ENCODE results near the gene SNX20. TPM values are rescaled to one million over a fixed set of nuclear protein-coding genes. Genes with fewer than 3 reads are reported as not detected.

SNX20 gene
- total and polyA plus RNA-seq, 10 of the 15 experiments (the other 5 are each of a cell fraction or from before 2014, with no cell fraction given), result 4.6 to 30.8 (median 21.9) TPM

GRCh38 chr16:50688083-50688482, 7.0 kb upstream of the SNX20 start:
- RAD21 ChIA-PET (ENCODE audit: unreplicated experiment), result interaction anchor here (8.0 kb wide), 1 partner anchor 10 kb away, joined by 121 read pairs; no protein-coding TSS in a partner anchor
- no TSS peak for BruUV-seq (replicated peaks)

DNA sequence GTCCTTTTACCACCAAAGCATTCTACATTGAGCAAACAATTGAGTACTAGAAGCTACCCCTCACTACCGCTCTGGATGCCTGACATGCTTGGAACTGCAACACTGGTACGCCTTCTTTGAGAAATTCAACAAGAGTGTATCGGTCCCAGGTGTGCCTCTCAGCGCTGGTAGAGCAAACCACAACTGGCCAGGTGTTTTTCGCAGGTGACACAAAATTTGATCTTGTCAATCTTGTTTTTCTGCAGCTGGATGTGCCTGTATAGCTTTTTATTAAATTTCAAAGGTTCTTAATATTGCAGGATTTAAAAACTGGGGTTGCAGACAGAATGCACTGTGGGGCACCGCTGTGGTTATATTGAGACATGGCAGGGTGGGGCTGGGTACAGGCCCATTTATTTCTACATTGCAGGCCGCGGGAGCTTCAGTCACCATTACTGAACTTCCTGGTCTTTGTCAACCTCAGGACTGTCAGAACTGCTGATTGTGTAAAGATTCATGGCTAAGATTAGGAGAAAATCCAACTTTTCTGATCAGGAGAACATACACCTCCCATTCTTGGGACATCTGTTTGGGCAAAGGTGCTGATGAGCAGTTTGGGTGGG, 4.5 kb upstream of the SNX20 start:
- ChIA-PET CTCF (interaction anchor here (0.6 to 13.2 kb wide), 9 partner anchors 11 to 534 kb away, joined by 3 to 257 read pairs (median 9); partner anchors contain the start of gene CYLD), POLR2A (interaction anchor here (0.6 to 8.0 kb wide), 6 partner anchors 11 to 372 kb away, joined by 3 to 116 read pairs (median 15); partner anchors contain the start of gene CYLD), SMC1A (ENCODE audit: uncharacterized antibody, unreplicated experiment) (interaction anchor here (1.4 to 24.8 kb wide), 5 partner anchors 12 to 65 kb away, joined by 3 to 600 read pairs (median 112); partner anchors contain the start of genes CYLD and NOD2), RAD21 (ENCODE audit: unreplicated experiment) (interaction anchor here (0.6 to 29.0 kb wide), 8 partner anchors 8 to 531 kb away, joined by 3 to 578 read pairs (median 3); partner anchors contain the start of gene CYLD)
- in situ Hi-C loops (cut with MboI) (no loop called here), intact Hi-C loops (cut with micrococcal nuclease; ENCODE audit: unreplicated experiment) (no loop called here)
- H4K20me1 ChIP-seq (ENCODE audit: control insufficient read depth, insufficient read depth), result no peaks in the 10 kb centered on the region
- DNase-seq (ENCODE audit: low read depth, low spot score) (no peak), FAIRE-seq (no peak), ATAC-seq (no peak)
- no peaks in the 10 kb centered on the region for H3K36me3 ChIP-seq (ENCODE audit: control insufficient read depth in 2 of 2, insufficient read depth in 2 of 2, low read length in 1 of 2)
- peak overlapping the region; percentile 73 for H2AFZ ChIP-seq (ENCODE audit: control insufficient read depth, low read depth, low read length)
- no peak overlapping the region for H3K4me3 ChIP-seq
- no TSS peak for BruUV-seq (replicated peaks)
- H3K9me3 ChIP-seq (replicated peaks; ENCODE audit: control insufficient read depth, insufficient read depth, low read length), result no peaks in the 10 kb centered on the region
- peaks cover 58% of the 10 kb centered on the region for H3K4me1 ChIP-seq (ENCODE audit: control insufficient read depth, insufficient read depth, low read length)
- no peaks in the 10 kb centered on the region for H3K27me3 ChIP-seq (replicated peaks in 1 of 2; ENCODE audit: control insufficient read depth in 2 of 2, insufficient read depth in 2 of 2, low read length in 1 of 2)
- 9% methylated on average over 8 of the region's 8 CpGs for WGBS (ENCODE audit: insufficient coverage, insufficient replicate concordance, low lambda C conversion rate, missing lambda C conversion rate)
- H3K79me2 ChIP-seq (ENCODE audit: control insufficient read depth, insufficient read depth, low read length), result peaks cover 14% of the 10 kb centered on the region
- H3K9ac ChIP-seq (ENCODE audit: control insufficient read depth, insufficient read depth, low read length), result no peak overlapping the region
- H3K27ac ChIP-seq (ENCODE audit: control insufficient read depth, insufficient read depth), result peak overlapping the region; percentile 86
- peak overlapping the region; percentile 69 for H3K4me2 ChIP-seq (ENCODE audit: control insufficient read depth, insufficient read depth)
- TF ChIP-seq WRNIP1 (IDR thresholded peaks at IDR 0.05; ENCODE audit: borderline replicate concordance, low read depth, low read length) (no peak), RUNX3 (IDR thresholded peaks at IDR 0.05; ENCODE audit: low read length) (peak; percentile 47; the same call in 1 of the 2 replicates), YY1 (IDR thresholded peaks at IDR 0.05; ENCODE audit: low read depth, low read length) (no peak), KLF5 (IDR thresholded peaks at IDR 0.05; ENCODE audit: partially characterized antibody) (no peak), EZH2 (IDR thresholded peaks at IDR 0.05; ENCODE audit: borderline replicate concordance, control insufficient read depth, low read depth, low read length) (no peak), TCF12 (IDR thresholded peaks at IDR 0.05; ENCODE audit: low read depth, low read length) (peak; percentile 52; the same call in 1 of the 2 replicates)
- TF ChIP-seq, protein P1, sequence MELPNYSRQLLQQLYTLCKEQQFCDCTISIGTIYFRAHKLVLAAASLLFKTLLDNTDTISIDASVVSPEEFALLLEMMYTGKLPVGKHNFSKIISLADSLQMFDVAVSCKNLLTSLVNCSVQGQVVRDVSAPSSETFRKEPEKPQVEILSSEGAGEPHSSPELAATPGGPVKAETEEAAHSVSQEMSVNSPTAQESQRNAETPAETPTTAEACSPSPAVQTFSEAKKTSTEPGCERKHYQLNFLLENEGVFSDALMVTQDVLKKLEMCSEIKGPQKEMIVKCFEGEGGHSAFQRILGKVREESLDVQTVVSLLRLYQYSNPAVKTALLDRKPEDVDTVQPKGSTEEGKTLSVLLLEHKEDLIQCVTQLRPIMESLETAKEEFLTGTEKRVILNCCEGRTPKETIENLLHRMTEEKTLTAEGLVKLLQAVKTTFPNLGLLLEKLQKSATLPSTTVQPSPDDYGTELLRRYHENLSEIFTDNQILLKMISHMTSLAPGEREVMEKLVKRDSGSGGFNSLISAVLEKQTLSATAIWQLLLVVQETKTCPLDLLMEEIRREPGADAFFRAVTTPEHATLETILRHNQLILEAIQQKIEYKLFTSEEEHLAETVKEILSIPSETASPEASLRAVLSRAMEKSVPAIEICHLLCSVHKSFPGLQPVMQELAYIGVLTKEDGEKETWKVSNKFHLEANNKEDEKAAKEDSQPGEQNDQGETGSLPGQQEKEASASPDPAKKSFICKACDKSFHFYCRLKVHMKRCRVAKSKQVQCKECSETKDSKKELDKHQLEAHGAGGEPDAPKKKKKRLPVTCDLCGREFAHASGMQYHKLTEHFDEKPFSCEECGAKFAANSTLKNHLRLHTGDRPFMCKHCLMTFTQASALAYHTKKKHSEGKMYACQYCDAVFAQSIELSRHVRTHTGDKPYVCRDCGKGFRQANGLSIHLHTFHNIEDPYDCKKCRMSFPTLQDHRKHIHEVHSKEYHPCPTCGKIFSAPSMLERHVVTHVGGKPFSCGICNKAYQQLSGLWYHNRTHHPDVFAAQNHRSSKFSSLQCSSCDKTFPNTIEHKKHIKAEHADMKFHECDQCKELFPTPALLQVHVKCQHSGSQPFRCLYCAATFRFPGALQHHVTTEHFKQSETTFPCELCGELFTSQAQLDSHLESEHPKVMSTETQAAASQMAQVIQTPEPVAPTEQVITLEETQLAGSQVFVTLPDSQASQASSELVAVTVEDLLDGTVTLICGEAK (IDR thresholded peaks at IDR 0.05; ENCODE audit: borderline replicate concordance), result no peak
- TF ChIP-seq, protein P2, sequence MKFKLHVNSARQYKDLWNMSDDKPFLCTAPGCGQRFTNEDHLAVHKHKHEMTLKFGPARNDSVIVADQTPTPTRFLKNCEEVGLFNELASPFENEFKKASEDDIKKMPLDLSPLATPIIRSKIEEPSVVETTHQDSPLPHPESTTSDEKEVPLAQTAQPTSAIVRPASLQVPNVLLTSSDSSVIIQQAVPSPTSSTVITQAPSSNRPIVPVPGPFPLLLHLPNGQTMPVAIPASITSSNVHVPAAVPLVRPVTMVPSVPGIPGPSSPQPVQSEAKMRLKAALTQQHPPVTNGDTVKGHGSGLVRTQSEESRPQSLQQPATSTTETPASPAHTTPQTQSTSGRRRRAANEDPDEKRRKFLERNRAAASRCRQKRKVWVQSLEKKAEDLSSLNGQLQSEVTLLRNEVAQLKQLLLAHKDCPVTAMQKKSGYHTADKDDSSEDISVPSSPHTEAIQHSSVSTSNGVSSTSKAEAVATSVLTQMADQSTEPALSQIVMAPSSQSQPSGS (IDR thresholded peaks at IDR 0.05; ENCODE audit: low read length), result 0 out of 2 replicates have a peak, but pooled peaks have one; percentile 6

More at GRCh38 chr16:50688083-50688482, 7.0 kb upstream of the SNX20 start:
- no peaks in the 10 kb centered on the region for H3K36me3 ChIP-seq (ENCODE audit: control insufficient read depth in 2 of 2, insufficient read depth in 2 of 2, low read length in 1 of 2)
- DNase-seq (ENCODE audit: low read depth, low spot score), result no peak
- no peak overlapping the region for H3K4me3 ChIP-seq
- no peak overlapping the region for H2AFZ ChIP-seq (ENCODE audit: control insufficient read depth, low read depth, low read length)
- intact Hi-C loops (cut with micrococcal nuclease; ENCODE audit: unreplicated experiment), result no loop called here
- ATAC-seq, result no peak
- no peaks in the 10 kb centered on the region for H3K27me3 ChIP-seq (replicated peaks in 1 of 2; ENCODE audit: control insufficient read depth in 2 of 2, insufficient read depth in 2 of 2, low read length in 1 of 2)
- WGBS (ENCODE audit: insufficient coverage, insufficient replicate concordance, low lambda C conversion rate, missing lambda C conversion rate), result 76% methylated on average over 12 of the region's 12 CpGs
- TF ChIP-seq CBFB (IDR thresholded peaks at IDR 0.05; ENCODE audit: low read depth) (no peak), POLR2A (IDR thresholded peaks at IDR 0.05; ENCODE audit: low read depth, low read length) (no peak), KLF5 (IDR thresholded peaks at IDR 0.05; ENCODE audit: partially characterized antibody) (no peak)
- no peak overlapping the region for H3K27ac ChIP-seq (ENCODE audit: control insufficient read depth, insufficient read depth)
- H3K9ac ChIP-seq (ENCODE audit: control insufficient read depth, insufficient read depth, low read length), result no peak overlapping the region
- H3K4me2 ChIP-seq (ENCODE audit: control insufficient read depth, insufficient read depth), result no peak overlapping the region
- CTCF ChIA-PET, result interaction anchor here (0.6 to 1.0 kb wide), 2 partner anchors 11 to 178 kb away, joined by 3 to 4 read pairs; no protein-coding TSS in a partner anchor
- no peak for FAIRE-seq
- in situ Hi-C loops (cut with MboI), result no loop called here
- no peaks in the 10 kb centered on the region; the same call in 1 of the 2 replicates for H3K79me2 ChIP-seq (ENCODE audit: control insufficient read depth, insufficient read depth, low read length)
- SMC1A ChIA-PET (ENCODE audit: uncharacterized antibody, unreplicated experiment), result interaction anchor here (1.8 to 24.8 kb wide), 4 partner anchors 9 to 62 kb away, joined by 4 to 600 read pairs (median 97); partner anchors contain the start of genes CYLD and NOD2
- POLR2A ChIA-PET, result interaction anchor here (5.8 to 8.0 kb wide), 2 partner anchors 8 to 57 kb away, joined by 27 to 116 read pairs; no protein-coding TSS in a partner anchor
- H4K20me1 ChIP-seq (ENCODE audit: control insufficient read depth, insufficient read depth), result no peaks in the 10 kb centered on the region
- peaks cover 42% of the 10 kb centered on the region for H3K4me1 ChIP-seq (ENCODE audit: control insufficient read depth, insufficient read depth, low read length)
- H3K9me3 ChIP-seq (replicated peaks; ENCODE audit: control insufficient read depth, insufficient read depth, low read length), result no peaks in the 10 kb centered on the region

Data from GM12878 (cell line).